Brain microvascular endothelial cell (primary cell): Measurements from ENCODE around the gene ALOX15.
A peak's percentile ranks its signal among the peaks of the same experiment; 100 is the strongest.

Source experiments
- DNase-seq: peaks from one replicate; pipeline ENCODE4 v3.0.0-alpha.2; 2020
- H3K27ac ChIP-seq: fragments of 250-450 bp; sonication (Bioruptor Pico); 2 replicates; pipeline ENCODE4 v1.5.1; 2020; ENCODE audit warnings: mild to moderate bottlenecking, moderate library complexity
- H3K27me3 ChIP-seq: fragments of 250-450 bp; sonication (Bioruptor Pico); replicated peaks from 2 replicates; pipeline ENCODE4 v1.5.1; 2020; ENCODE audit warnings: mild to moderate bottlenecking
- H3K36me3 ChIP-seq: fragments of 250-450 bp; sonication (Bioruptor Pico); replicated peaks from 2 replicates; pipeline ENCODE4 v1.5.1; 2020; ENCODE audit warnings: mild to moderate bottlenecking
- H3K4me3 ChIP-seq: 2 replicates; pipeline ENCODE4 v1.5.1; 2011; ENCODE audit warnings: low read depth, mild to moderate bottlenecking, control low read depth, low read length, moderate library complexity
- in situ Hi-C: cut with HindIII; loops from 2 replicates; pipeline ENCODE4 v1.10.0; 2017; ENCODE audit warnings: low sequenced_read_pairs, low pct_ligation_motif_present
- TF ChIP-seq, protein P1 (sequence below): IDR thresholded peaks from 2 replicates; pipeline ENCODE4 v1.5.1; 2011; ENCODE audit warnings: low read depth, mild to moderate bottlenecking, moderate library complexity, low read length, control low read depth, inconsistent platforms; ENCODE audit errors: missing control alignments

The ALOX15 gene

DNA sequence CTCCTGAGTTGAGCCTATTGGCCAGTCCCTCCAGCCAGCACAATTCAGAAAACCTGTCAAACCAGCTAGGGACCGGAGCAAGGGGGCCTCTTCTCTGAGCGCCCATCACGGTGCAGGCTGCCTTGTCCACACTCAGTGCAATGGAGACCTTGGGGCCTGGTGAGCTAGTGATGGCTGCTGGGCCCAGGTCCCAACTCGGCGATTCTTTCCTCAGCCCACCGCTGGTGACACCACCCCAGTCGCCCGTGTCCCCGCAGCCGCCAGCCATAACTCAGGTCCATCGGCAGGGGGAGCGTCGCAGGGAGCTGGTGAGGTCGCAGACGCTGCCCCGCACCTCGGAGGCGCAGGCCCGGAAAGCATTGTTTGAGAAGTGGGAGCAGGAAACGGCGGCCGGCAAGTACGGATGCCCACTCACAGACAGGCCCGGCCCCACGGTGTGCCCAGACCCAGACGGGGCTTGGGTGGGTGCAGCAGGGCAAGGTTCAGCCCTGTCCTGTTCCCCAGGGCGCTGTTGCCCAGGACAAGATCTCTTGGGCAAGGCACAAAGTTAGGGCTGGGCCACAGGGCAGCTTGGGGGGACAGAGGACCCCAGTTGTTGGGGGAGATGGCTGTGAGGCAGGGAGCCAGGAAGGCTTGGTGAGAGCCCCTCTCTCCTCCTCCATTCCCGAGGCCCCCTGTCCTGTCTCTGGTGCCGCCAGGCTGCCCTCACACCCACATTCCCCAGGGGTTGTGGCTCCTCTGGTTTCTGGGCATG is 46.4 kb downstream of the ALOX15 start:
- TF ChIP-seq, protein P1, sequence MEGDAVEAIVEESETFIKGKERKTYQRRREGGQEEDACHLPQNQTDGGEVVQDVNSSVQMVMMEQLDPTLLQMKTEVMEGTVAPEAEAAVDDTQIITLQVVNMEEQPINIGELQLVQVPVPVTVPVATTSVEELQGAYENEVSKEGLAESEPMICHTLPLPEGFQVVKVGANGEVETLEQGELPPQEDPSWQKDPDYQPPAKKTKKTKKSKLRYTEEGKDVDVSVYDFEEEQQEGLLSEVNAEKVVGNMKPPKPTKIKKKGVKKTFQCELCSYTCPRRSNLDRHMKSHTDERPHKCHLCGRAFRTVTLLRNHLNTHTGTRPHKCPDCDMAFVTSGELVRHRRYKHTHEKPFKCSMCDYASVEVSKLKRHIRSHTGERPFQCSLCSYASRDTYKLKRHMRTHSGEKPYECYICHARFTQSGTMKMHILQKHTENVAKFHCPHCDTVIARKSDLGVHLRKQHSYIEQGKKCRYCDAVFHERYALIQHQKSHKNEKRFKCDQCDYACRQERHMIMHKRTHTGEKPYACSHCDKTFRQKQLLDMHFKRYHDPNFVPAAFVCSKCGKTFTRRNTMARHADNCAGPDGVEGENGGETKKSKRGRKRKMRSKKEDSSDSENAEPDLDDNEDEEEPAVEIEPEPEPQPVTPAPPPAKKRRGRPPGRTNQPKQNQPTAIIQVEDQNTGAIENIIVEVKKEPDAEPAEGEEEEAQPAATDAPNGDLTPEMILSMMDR = peak; percentile 60
- Histone ChIP-seq H3K4me3 (no peak overlapping the region), H3K27ac (no peak overlapping the region), H3K27me3 (peaks cover 12% of the 10 kb centered on the region), H3K36me3 (no peaks in the 10 kb centered on the region)
- in situ Hi-C loops = no loop called here
- DNase-seq = no peak

GRCh38 chr17:4594406-4594805 is 47.1 kb downstream of the ALOX15 start:
- in situ Hi-C loops = no loop called here
- Histone ChIP-seq H3K36me3 (no peaks in the 10 kb centered on the region), H3K4me3 (no peak overlapping the region), H3K27ac (no peak overlapping the region), H3K27me3 (peaks cover 9% of the 10 kb centered on the region)
- DNase-seq = no peak
- TF ChIP-seq, protein P1 = no peak

DNA sequence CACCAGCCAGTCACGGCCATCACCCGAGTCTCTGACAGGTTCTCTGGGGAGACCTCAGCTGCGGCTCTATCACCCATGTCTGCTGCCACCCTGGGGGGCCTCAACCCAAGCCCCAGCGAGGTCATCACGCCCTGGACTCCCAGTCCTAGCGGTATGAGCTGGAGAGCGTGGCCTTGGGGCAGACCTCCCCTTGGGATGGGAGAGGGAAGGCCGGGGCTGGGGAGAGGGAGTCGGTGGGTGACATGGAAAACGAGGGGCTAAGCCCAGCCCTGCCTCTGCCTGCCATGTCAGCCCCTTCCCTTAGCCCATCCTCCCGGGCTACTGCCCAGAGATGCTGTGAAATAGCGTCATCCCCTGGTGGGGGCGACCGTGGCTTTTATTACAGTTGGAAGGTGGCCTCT is 48.5 kb downstream of the ALOX15 start:
- H3K4me3 ChIP-seq = no peak overlapping the region
- in situ Hi-C loops = no loop called here
- TF ChIP-seq, protein P1 = no peak
- H3K27ac ChIP-seq = no peak overlapping the region
- no peaks in the 10 kb centered on the region for H3K36me3 ChIP-seq
- peaks cover 4% of the 10 kb centered on the region for H3K27me3 ChIP-seq
- DNase-seq = no peak

DNA sequence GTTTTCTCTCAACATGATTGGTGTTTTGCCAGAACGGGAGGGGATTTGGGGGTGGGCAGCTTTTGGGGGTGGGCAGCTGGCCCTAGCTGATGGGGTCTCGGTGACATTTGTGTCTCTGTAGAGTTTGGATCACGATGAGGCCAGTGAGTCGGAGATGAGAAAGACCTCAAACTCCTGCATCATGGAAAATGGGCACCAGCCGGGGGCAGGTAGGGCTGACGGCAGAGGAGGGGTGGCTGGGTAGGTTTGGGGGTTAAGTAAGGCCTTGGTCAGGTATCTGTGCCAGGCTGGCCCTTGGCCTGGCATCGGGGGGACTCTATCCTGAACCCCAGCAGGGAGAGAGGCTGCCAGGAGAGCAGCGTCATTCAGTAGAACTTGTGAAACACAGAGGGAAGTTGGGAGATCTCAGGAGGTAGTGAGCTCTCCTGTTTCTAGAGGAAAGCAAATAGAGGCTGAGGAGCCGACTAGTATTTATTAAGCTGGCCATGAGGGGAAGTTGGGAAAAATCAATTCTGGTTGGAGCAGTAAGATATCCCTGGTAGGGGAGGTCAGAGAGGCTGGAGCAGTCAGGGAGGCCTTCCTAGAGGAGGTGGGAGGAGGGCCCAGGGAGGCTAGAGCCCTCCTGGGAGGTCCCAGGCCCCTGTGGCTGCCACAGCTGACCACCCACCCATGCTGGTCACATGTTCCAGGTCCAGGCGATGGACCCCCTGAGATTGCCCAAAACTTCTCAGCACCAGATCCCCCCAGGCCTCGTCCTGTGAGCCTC is 49.1 kb downstream of the ALOX15 start:
- peaks cover 6% of the 10 kb centered on the region for H3K27me3 ChIP-seq
- in situ Hi-C loops = no loop called here
- no peak overlapping the region for H3K4me3 ChIP-seq
- H3K36me3 ChIP-seq = no peaks in the 10 kb centered on the region
- TF ChIP-seq, protein P1 = no peak
- no peak overlapping the region for H3K27ac ChIP-seq
- DNase-seq = no peak

DNA sequence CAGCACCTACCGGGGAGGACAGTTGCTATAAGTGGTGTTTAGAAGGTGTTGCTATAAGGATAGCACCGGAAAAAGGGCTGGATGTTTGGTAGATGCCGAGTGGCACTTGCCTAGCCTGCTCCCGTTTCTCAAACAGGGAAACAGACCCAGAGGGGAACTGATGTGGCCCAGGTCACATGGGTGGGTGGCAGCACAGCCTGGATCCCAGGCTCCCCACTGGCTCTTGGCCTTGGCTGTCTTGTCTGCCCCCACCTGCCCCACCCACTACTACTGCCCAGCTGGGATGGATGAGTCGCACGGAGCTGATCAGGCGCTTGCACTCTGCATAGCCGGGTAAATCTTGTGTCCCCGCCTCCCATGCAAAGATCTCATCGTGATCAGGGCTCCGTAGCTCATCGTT is 49.9 kb downstream of the ALOX15 start:
- no peaks in the 10 kb centered on the region for H3K36me3 ChIP-seq
- in situ Hi-C loops = no loop called here
- H3K27ac ChIP-seq = no peak overlapping the region
- TF ChIP-seq, protein P1 = no peak
- H3K27me3 ChIP-seq = peaks cover 13% of the 10 kb centered on the region
- peak; percentile 23 for DNase-seq
- no peak overlapping the region for H3K4me3 ChIP-seq
